GM18511 (cell line): Measurements from ENCODE around the gene LRP6.
"Not testable (repeated sequence)": the region's sequence is repeated elsewhere in the genome, so short reads cannot be mapped to it uniquely, and the experiment has no call there.

Source experiments
- ATAC-seq: cut with Tn5 transposase; IDR thresholded peaks from one replicate; pipeline ENCODE4 v1.9.1; 2021; ENCODE audit warnings: mild to moderate bottlenecking, moderate library complexity; ENCODE audit not compliant: unreplicated experiment

The LRP6 gene

DNA sequence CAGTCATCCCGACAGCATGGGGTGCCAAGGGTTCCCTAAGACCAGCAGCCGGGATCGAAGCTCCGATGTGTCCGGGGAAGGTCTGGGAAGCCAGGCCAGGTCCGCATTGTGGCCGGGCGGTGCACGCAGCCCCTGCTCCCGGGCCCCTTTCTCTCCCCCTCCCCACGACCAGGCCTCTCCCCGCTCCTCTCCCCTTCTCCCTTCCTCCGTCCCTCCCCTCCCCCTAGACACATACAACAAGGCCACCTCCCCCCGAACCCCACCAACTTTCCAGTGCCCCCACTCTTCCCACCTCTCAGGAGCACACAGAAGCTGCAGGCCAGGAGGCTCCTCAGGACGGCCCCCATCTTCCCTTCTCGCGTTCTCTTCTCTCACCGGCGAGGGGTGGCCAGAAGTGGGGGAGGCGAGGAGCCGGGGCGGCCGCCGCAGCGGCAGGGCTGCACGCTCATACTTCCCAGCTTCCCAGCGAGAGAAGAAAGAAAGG is 413 bp downstream of the LRP6 start:
- no peak for ATAC-seq

DNA sequence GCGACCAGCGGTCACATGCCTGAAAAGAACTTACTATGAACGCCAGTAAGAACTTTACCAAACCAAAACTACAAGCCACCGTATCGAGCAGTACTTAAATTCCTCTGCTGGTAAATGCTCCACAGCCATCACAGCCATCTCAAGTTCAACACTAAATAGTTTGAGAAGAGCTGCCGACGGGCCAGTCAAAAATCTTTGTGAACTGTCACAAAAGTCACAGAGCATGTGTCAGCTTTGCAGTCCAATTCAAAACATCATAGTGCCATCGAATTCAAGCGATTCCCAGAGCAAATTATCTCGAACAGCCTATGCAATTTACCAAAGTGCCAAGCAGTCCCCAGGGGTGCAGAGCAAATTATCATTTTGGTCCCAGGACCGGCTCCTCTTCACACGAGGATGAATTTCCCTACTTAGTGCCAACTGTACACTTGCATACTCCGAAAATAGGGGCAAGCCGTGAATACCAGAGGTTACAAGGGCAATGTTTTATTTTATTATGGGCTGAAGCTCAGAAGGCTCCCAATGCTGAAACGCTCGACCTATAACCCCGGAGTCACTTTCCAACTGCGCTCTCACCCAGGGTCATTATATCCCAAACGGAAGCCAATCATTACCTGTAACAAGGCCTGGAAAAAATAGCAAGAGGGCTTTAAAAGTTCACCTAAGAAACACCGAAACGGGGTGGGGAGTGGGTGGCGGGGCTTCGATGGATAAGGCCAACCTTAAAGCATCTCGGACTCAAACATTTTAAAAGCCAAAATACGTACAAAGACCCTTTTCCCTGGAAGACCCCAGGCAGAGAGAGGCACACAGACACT is 1.1 kb downstream of the LRP6 start:
- no peak for ATAC-seq

GRCh38 chr12:12265035-12265434 is 1.8 kb downstream of the LRP6 start:
- no peak for ATAC-seq

DNA sequence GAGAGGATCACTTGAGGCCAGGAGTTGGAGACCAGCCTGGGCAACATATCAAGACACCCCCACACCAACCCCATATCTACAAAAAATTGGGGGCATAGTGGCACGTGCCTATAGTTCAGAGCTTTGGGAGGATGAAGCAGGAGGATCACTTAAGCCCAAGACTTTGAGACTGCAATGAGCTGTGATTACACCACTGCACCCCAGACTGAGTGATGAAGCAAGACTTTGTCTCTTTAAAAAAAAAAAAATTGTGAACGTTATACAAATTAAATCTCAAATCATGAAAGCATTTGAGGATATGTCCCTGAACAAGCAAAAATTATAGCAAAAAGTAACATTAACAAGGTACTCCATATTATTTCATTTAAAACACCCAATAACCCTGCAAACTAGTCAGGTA is 2.9 kb downstream of the LRP6 start:
- no peak for ATAC-seq

DNA sequence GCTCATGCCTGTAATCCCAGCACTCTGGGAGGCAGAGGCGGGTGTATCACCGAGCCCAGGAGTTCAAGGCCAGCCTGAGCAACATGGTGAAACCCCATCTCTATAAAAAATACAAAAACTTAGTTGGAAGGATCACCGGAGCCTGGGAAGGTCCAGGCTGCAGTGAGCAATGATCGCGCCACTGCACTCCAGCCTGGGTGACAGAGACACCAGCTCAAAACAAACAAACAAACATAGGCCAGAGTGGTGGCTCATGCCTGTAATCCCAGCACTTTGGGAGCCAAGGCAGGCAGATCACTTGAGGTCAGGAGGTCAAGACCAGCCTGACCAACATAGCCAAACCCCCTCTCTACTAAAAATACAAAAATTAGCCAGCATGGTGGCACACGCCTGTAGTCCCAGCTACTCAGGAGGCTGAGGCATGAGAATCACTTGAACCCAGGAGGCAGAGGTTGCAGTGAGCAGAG is 10.5 kb downstream of the LRP6 start:
- not testable (repeated sequence) for ATAC-seq

DNA sequence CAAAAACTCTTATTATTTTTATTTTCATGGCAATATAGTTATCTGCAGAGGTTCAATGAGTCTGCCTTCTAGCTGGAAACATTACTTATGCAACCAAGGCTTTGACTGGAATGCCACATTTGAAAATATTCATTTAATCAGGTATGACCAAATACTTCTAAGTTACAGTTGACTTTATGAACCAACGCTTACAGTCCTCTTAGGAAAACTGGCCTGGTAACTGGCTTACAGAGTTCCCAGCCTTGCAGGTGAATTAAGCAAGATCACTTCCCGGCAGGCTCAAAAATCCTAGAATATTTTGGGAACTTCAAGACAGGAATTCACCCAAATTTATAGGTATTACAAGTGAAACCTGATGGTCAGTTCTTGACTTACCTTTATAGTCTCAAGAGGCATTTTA is 12.3 kb downstream of the LRP6 start:
- ATAC-seq = no peak

DNA sequence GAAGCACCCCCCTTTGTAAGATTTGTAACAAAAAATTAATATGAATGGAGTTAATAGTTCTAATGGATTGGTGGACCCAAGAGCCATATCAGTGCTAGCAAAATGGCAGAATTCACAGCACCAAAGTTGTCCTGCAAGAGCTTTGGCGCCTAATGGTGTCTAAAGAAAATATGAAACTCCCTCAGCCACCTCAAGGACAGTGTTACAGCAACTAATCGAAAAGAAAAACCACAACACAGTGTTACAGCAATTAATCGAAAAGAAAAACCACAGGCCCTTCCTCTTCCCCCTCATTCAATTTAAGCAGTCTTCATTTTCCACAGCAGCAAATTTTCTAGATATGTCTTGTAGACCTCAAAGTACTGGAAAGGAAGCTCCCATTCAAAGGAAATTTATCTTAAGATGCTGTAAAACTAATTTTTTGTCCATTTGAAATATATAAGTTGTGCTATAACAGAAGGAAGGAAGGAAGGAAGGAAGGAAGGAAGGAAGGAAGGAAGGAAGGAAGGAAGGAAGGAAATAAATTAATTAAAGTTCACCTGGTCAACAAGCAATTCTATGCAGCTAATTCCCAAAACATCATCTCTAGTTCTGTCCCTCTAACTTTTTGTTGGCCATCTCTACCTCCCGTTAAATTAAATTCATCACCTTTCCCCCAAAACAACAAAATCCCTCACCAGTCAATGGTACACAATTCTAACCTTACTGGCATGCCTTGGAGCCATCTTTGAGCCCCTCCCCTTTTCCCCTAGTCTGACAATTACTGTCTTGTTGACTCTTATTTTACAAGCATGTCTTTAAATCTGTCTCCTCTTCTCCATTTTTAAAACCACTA is 17.4 kb downstream of the LRP6 start:
- ATAC-seq = no peak

GRCh38 chr12:12247584-12247983 is 19.3 kb downstream of the LRP6 start:
- ATAC-seq = no peak

DNA sequence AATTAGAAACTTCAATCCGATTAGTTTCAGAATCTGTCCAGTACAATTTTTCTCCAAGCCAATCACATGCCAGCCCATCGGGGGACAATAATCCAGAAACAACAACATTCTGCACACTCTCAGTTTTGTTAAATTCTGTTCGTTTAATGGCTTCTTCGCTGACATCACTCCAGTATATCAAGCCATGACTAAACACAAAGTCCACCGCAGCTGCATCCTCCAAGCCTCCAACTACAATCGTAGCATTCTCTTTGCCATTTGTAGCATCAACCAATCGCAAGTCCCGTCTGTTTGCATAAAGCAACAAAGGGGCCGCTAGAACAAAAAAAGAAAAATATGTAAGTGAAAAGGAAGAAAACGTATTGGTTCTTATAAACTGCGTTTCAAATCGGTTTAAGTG is 22.5 kb downstream of the LRP6 start:
- ATAC-seq = no peak

DNA sequence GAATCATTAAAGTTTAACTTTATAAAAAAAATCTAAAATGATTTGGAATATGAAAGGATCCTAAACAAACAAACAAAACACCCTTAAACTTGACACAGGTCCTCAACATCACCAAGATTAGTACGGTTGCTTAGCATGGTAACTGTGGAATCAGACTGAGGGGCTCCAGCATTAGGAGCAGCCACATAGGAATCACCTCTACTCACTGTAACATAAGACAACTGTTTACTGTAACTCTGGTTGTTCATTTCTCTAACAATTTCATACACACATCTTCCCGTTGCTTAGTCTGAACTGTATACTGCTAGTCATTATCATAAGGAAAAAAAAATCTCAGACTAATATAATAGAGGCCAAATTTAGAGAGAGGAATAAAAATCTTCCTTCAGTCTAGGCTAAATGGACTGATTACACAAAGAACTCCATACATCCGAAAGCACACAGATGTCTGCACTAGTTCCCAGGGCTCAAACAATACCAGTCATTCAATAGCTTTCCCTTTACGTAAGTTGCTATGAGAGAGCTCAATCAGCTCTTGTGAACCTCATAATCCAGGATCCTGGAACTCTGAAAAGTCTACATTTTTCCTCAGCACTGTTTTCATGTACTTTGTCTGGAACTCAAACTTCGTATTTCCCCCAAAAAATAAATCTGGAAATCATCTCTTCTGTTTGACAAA is 26.0 kb downstream of the LRP6 start:
- no peak for ATAC-seq

DNA sequence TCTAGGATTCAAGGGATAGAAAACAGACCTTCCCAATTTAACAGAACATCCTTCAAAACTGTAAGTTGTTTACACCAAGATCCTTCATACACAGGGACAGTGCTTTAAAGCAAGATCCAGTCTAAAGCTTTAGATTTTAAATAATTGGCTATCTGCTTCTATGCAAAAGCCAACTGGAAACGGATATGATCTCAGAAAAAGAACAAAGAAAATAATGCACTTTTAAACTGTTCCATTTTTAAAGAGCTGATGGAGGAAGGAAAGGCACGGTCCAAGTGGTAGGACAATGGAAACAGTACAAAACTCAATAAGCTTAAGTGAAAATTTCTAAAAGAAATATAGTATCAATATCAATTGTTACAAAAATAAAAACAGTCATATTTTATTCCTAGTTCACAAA is 27.7 kb downstream of the LRP6 start:
- ATAC-seq = no peak

GRCh38 chr12:12238605-12239004 is 28.2 kb downstream of the LRP6 start:
- no peak for ATAC-seq

DNA sequence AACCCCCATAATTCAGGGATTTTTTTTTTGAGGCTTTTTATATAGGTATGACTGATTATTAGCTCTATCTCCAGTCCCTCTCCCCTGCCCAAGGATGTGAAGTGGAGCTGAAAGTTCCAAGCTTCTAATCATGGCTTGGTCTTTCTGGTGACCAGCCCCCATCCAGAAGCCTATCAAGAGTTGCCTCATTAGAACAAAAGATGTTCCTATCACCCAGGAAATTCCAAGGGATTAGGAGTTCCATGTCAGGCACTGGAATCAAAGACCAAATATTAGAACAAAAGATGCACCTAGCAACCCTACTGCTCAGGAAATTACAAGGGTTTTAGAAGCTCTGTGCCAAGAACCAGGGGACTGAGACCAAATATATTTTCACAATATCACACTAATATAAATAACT is 29.9 kb downstream of the LRP6 start:
- no peak for ATAC-seq

DNA sequence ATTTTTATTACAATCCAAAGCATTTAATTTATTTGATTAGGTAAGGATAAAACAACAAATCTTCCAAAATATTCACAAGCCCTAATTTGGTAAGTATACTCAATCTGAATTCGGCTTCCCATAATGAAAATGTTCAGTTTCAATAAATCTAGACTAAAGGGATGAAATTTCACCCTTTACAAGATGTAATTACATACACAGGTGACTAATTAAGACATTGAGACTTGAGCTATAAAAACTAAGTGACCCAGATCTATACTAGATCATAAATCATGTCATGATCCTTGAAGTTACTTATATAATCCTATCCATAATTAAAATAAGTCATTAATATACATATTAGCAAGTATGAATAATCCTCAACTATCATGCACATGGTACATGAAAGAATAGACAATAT is 36.6 kb downstream of the LRP6 start:
- ATAC-seq = no peak

DNA sequence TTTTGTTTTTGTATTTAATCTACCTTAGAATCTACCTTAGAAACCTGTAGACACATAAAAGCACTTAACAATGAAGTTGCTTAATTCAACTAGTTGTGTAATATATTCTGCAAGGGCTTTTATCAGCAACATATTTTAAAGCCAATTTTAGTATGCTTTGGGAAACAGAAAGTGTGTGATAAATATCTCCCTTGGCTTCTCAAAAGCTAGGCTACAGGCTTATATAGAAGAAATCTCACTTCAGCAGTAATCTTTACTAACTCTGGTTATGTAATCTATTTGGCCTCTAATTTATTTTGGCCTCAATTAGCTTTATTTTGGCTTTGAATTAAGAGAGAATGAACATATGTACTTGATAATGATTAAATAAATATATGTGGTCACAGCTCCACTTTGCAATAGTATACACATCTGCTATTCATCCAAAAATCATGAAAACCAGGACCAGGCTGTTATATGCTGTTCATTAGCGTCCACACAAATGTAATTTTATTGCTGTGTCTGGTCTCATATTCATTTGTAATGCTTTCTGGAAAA is 37.2 kb downstream of the LRP6 start:
- no peak for ATAC-seq

DNA sequence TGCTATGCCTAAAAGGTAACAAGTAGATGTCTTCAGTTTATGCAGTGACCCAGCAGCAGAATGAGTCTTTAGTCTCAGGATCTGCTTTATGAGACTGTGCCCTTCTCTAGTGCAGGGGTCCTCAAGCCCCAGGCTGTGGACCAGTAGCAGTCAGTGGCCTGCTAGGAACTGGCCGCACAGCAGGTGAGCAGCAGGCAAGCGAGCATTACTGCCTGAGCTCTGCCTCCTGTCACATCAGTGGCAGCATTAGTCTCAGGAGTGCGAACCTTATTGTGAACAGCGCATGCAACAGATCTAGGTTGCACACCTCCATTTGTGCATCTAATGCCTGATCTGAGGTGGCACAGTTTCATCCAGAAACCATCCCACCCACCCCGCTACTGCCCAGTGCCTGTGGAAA is 38.4 kb downstream of the LRP6 start:
- ATAC-seq = no peak

DNA sequence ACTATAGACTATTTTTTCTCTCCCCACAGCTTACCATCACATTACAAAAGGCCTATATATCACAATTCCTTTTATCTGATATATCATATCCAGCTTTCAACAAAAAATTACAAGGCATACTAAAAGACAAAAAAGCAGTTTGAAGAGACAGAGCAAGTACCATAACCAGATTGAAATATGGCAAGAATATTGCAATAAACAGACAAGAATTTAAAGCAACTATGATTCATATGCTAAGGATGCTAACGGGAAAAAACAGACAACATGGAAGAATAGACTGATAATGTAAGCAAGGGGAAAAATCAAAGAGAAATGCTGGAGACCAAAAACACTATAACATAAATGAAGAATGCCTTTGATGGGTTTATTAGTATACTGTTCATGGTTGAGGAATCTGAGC is 40.7 kb downstream of the LRP6 start:
- no peak for ATAC-seq

DNA sequence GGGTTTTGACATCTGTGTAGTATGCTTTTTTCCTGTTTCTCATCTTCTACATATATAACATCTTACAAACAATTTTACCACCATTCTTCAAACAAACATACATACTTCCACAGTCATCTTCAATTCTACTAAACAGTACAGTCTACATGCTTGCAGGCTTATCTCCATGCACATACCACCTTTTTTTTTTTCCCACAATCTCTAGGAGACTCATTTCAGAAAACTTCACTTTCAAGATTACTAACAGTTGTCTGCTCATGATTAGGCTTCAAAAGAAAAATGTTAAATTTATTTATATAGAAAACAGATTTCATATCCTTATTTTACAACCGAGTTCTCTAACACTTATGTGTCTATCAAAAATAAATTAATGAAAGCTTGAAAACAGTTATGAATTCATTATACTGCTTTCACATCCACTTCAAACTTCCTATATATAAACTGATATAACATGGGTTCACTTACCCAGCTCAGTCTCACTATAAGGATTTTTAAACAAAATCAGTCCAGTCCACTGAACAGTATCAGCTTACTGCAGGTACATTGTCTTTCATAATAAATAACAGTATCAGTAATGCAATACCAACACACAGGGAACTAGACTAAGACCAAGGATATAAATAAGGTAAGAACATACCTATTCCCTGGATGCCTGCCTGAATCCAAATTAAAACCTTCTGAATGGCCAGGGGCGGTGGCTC is 42.5 kb downstream of the LRP6 start:
- ATAC-seq = peak; percentile 62

- peak; percentile 71 for ATAC-seq
Measured at GRCh38 chr12:12221560-12221959, 45.3 kb downstream of the LRP6 start.

DNA sequence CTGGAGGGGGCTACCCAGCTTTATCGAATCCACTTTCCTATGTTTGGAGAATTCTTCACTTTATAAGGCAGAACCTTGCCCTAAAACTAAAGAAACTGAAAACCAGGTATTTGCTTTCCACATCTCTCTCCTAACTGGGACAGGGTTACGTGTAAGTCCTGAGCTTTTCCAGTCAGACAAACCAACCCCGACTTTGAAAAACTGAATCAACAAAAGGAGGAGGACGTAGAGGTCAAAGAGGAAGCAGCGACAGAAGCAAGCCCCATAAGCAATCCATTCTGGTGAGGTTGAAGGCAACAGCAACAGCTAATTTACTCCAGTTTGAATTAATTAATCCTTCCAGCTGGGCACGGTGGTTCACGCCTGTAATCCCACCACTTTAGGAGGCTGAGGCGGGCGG is 47.2 kb downstream of the LRP6 start:
- no peak for ATAC-seq

- no peak for ATAC-seq
Measured at GRCh38 chr12:12217018-12217359, 49.9 kb downstream of the LRP6 start.
